Measurements from ENCODE around the gene CD247. TPM values are rescaled to one million over a fixed set of nuclear protein-coding genes. Genes with fewer than 3 reads are reported as not detected.

The CD247 gene
- total and polyA plus RNA-seq, 10 donors: 15.8 to 67.1 (median 33.1) TPM

GRCh38 chr1:167564612-167565270, 46.4 kb upstream of the CD247 start:
- intact Hi-C loops (cut with DNase I; ENCODE audit: low total_unique reads): no loop called here
- H3K9me3 ChIP-seq: no peaks in the 10 kb centered on the region
- no peak for TF ChIP-seq POLR2AphosphoS5 (IDR thresholded peaks at IDR 0.05)
- no peak for TF ChIP-seq CTCF (IDR thresholded peaks at IDR 0.05 in 8 of 11, conservative IDR thresholded peaks at IDR 0.05 in 3 of 11)
- TF ChIP-seq POLR2A (IDR thresholded peaks at IDR 0.05): no peak
- 73 to 89% (median 84%) methylated on average over 5 of the region's 5 CpGs for WGBS, 5 donors
- peaks cover 0 to 46% (median 14%) of the 10 kb centered on the region in 6 donors for H3K4me1 ChIP-seq
- peak overlapping the region in 2 of 8 donors; percentile 59 to 69 for H3K27ac ChIP-seq
- no peak for DNase-seq
- no peaks in the 10 kb centered on the region for H3K36me3 ChIP-seq
- no peak overlapping the region for H3K4me3 ChIP-seq
- no peaks in the 10 kb centered on the region for H3K27me3 ChIP-seq (replicated peaks in 1 of 7)

GRCh38 chr1:167563579-167564246, 45.4 kb upstream of the CD247 start:
- Histone ChIP-seq H3K36me3 (no peaks in the 10 kb centered on the region), H3K27ac (peak overlapping the region in 3 of 8 donors; percentile 59 to 69 (median 64)), H3K27me3 (replicated peaks in 1 of 7) (no peaks in the 10 kb centered on the region), H3K9me3 (no peaks in the 10 kb centered on the region), H3K4me1 (peaks cover 0 to 46% (median 14%) of the 10 kb centered on the region in 6 donors), H3K4me3 (no peak overlapping the region)
- intact Hi-C loops (cut with DNase I; ENCODE audit: low total_unique reads): no loop called here
- DNase-seq: no peak
- no peak for TF ChIP-seq POLR2A (IDR thresholded peaks at IDR 0.05)
- TF ChIP-seq POLR2AphosphoS5 (IDR thresholded peaks at IDR 0.05): peak in 2 of 3 donors; percentile 33 to 68
- TF ChIP-seq CTCF (IDR thresholded peaks at IDR 0.05 in 8 of 11, conservative IDR thresholded peaks at IDR 0.05 in 3 of 11): no peak
- WGBS, 5 donors: 68 to 82% (median 74%) methylated on average over 7 of the region's 7 CpGs

GRCh38 chr1:167562702-167563101, 44.4 kb upstream of the CD247 start:
- no peak for DNase-seq
- no peaks in the 10 kb centered on the region for H3K36me3 ChIP-seq
- intact Hi-C loops (cut with DNase I; ENCODE audit: low total_unique reads): no loop called here
- H3K27ac ChIP-seq: peak overlapping the region in 3 of 8 donors; percentile 59 to 69 (median 64)
- no peak overlapping the region for H3K4me3 ChIP-seq
- TF ChIP-seq CTCF (IDR thresholded peaks at IDR 0.05 in 8 of 11, conservative IDR thresholded peaks at IDR 0.05 in 3 of 11) (no peak), POLR2A (IDR thresholded peaks at IDR 0.05) (no peak), POLR2AphosphoS5 (IDR thresholded peaks at IDR 0.05) (no peak)
- 75 to 92% (median 88%) methylated on average over 1 of the region's 1 CpG for WGBS, 5 donors
- H3K9me3 ChIP-seq: no peaks in the 10 kb centered on the region
- peaks cover 0 to 40% (median 12%) of the 10 kb centered on the region in 6 donors for H3K4me1 ChIP-seq
- H3K27me3 ChIP-seq (replicated peaks in 1 of 7): no peaks in the 10 kb centered on the region

GRCh38 chr1:167561753-167562152, 43.4 kb upstream of the CD247 start:
- TF ChIP-seq POLR2A (IDR thresholded peaks at IDR 0.05) (no peak), POLR2AphosphoS5 (IDR thresholded peaks at IDR 0.05) (no peak), CTCF (IDR thresholded peaks at IDR 0.05 in 8 of 11, conservative IDR thresholded peaks at IDR 0.05 in 3 of 11) (no peak)
- WGBS, 5 donors: 90 to 98% (median 92%) methylated on average over 6 of the region's 6 CpGs
- no peak overlapping the region for H3K4me3 ChIP-seq
- intact Hi-C loops (cut with DNase I; ENCODE audit: low total_unique reads): no loop called here
- H3K27me3 ChIP-seq (replicated peaks in 1 of 7): no peaks in the 10 kb centered on the region
- no peak for DNase-seq
- no peak overlapping the region for H3K27ac ChIP-seq
- peaks cover 0 to 31% (median 8%) of the 10 kb centered on the region in 6 donors for H3K4me1 ChIP-seq
- H3K36me3 ChIP-seq: no peaks in the 10 kb centered on the region
- H3K9me3 ChIP-seq: no peaks in the 10 kb centered on the region
